Fibroblast of mammary gland (primary cell): Measurements from ENCODE around the gene KDM7A.

Source experiments
- DNase-seq: peaks from one replicate; pipeline ENCODE4 v3.0.0-alpha.2; 2010; ENCODE audit warnings: low read depth
- H3K4me3 ChIP-seq: 2 replicates; pipeline ENCODE4 v1.5.1; 2011; ENCODE audit warnings: low read depth, mild to moderate bottlenecking, low read length, moderate library complexity; ENCODE audit not compliant: control insufficient read depth
- CTCF ChIP-seq: conservative IDR thresholded peaks from 2 replicates; pipeline ENCODE4 v1.5.1; 2011; ENCODE audit warnings: low read depth, low read length, inconsistent platforms; ENCODE audit not compliant: control insufficient read depth, insufficient read depth

Gene KDM7A

GRCh38 chr7:140062528-140063299, 114.1 kb downstream of the KDM7A start, which contains the start of gene PARP12:
TSS of gene PARP12 (minus strand) at chr7:140062951. CDS start at chr7:140062847, 104 bp downstream.
- peak; percentile 69 for DNase-seq
- no peak for TF ChIP-seq CTCF
- peak within 1 kb of the TSS; percentile 62 for H3K4me3 ChIP-seq

DNA sequence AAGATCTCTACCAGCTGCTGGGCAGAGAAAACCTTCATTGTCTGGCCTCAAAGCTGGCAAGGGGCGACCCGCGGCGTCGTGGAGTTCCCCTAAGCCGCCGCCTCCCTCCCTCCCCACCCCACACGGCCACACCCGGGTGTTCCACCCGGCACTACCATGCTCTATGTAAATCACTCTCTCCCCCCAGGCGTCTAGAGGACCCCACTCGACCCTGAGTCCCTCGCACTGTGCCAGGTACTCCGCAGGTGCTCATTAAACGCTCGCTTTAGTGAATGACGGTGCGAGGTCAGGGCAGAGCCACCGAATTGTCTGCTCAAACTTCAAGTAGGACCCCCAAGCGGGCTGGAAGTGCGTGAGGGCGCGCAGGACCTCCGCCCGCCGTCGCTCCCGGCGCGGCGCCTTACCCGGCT, 114.7 kb downstream of the KDM7A start:
- H3K4me3 ChIP-seq, result peak overlapping the region; percentile 62
- no peak for TF ChIP-seq CTCF
- DNase-seq, result no peak

- DNase-seq, result no peak
- H3K4me3 ChIP-seq, result no peak overlapping the region
- TF ChIP-seq CTCF, result no peak
Observed at GRCh38 chr7:140061607-140061930, 115.2 kb downstream of the KDM7A start.

GRCh38 chr7:140060788-140061606, 115.8 kb downstream of the KDM7A start:
- DNase-seq, result peak; percentile 59
- TF ChIP-seq CTCF, result no peak
- H3K4me3 ChIP-seq, result no peak overlapping the region

- DNase-seq, result no peak
- TF ChIP-seq CTCF, result no peak
- H3K4me3 ChIP-seq, result no peak overlapping the region
Observed at GRCh38 chr7:140060243-140060630, 116.5 kb downstream of the KDM7A start.

- peak; percentile 84 for DNase-seq
- TF ChIP-seq CTCF, result no peak
- no peak overlapping the region for H3K4me3 ChIP-seq
Observed at GRCh38 chr7:140059273-140060242, 117.2 kb downstream of the KDM7A start.
